Gastrocnemius medialis (tissue), 4 donors: ENCODE data around the gene PRDM16.

ENCODE experiments used
- POLR2A ChIP-seq, 2 donors: fragments of 450-650 bp; IDR thresholded peaks; one replicate each; pipeline ENCODE4 v1.6.1; 2017; ENCODE audit warnings: antibody characterized with exemption in 2 of 2, mild to moderate bottlenecking in 2 of 2, moderate library complexity in 2 of 2
- TF ChIP-seq, protein P1 (sequence below), 5 experiments: fragments of 450-650 bp in 3 of 5; fragments of 200-600 bp in 2 of 5; sonication (generic) in 2 of 5; IDR thresholded peaks in 4 of 5; conservative IDR thresholded peaks in 1 of 5; 1 replicate in 4 of 5; 2 replicates in 1 of 5; pipeline ENCODE4 v1.5.1; 2016 to 2019; ENCODE audit warnings: antibody characterized with exemption in 5 of 5, mild to moderate bottlenecking in 3 of 5, moderate library complexity in 3 of 5

DNA sequence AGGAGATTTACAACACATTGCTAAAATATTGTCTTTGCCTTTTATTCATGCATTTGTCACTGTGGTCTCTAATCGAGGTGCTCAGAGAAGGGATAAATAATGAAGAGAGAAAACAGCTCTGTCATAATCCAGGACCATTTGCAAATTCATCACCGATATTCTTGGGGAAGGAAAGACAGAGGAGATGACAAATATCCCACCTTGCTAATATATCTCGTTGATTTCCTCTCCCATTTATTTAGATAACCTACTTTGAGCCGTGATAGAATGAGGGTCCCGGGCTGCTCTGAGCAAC is 86.9 kb downstream of the PRDM16 start:
- TF ChIP-seq, protein P1, sequence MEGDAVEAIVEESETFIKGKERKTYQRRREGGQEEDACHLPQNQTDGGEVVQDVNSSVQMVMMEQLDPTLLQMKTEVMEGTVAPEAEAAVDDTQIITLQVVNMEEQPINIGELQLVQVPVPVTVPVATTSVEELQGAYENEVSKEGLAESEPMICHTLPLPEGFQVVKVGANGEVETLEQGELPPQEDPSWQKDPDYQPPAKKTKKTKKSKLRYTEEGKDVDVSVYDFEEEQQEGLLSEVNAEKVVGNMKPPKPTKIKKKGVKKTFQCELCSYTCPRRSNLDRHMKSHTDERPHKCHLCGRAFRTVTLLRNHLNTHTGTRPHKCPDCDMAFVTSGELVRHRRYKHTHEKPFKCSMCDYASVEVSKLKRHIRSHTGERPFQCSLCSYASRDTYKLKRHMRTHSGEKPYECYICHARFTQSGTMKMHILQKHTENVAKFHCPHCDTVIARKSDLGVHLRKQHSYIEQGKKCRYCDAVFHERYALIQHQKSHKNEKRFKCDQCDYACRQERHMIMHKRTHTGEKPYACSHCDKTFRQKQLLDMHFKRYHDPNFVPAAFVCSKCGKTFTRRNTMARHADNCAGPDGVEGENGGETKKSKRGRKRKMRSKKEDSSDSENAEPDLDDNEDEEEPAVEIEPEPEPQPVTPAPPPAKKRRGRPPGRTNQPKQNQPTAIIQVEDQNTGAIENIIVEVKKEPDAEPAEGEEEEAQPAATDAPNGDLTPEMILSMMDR (IDR thresholded peaks at IDR 0.05 in 4 of 5, conservative IDR thresholded peaks at IDR 0.05 in 1 of 5) = no peak
- TF ChIP-seq POLR2A (IDR thresholded peaks at IDR 0.05) = no peak
